Chondrocyte (in vitro differentiated cells): ENCODE results near the gene OTUD7B. TPM values are rescaled to one million over a fixed set of nuclear protein-coding genes. Genes with fewer than 3 reads are reported as not detected.

Experiments
- DNase-seq: peaks from one replicate; pipeline ENCODE4 v3.0.0; 2021; ENCODE audit warnings: mixed read lengths, low spot score
- H3K27ac Mint-ChIP-seq: one replicate; pipeline ENCODE4 v1.8.0; 2021; ENCODE audit warnings: mild to moderate bottlenecking, moderate library complexity, mixed read lengths; ENCODE audit not compliant: unreplicated experiment
- H3K27me3 Mint-ChIP-seq: 2 replicates; pipeline ENCODE4 v1.8.0; 2021; ENCODE audit warnings: low read depth, mixed read lengths
- H3K36me3 Mint-ChIP-seq: 2 replicates; pipeline ENCODE4 v1.8.0; 2021; ENCODE audit warnings: low read depth, mixed read lengths
- H3K4me1 Mint-ChIP-seq: 2 replicates; pipeline ENCODE4 v1.8.0; 2021; ENCODE audit warnings: low read depth, mild to moderate bottlenecking, mixed read lengths
- H3K4me3 Mint-ChIP-seq: one replicate; pipeline ENCODE4 v1.8.0; 2021; ENCODE audit warnings: mild to moderate bottlenecking, moderate library complexity, mixed read lengths; ENCODE audit not compliant: unreplicated experiment
- H3K9me3 Mint-ChIP-seq: 2 replicates; pipeline ENCODE4 v1.8.0; 2021; ENCODE audit warnings: low read depth, mixed read lengths
- CTCF ChIP-seq: fragments of 200-600 bp; sonication (generic); IDR thresholded peaks from 2 replicates; pipeline ENCODE4 v1.5.0; 2021; ENCODE audit warnings: antibody characterized with exemption, mild to moderate bottlenecking, moderate library complexity
- total RNA-seq: library from RNA; stranded (reverse); gene quantifications from 3 replicates; pipeline ENCODE4 v1.2.1, GENCODE V29; 2021

OTUD7B gene
- total RNA-seq, 1 donor from 2014 or later: 24.5 TPM

- H3K4me3 Mint-ChIP-seq: peak overlapping the region; percentile 81
- H3K27me3 Mint-ChIP-seq: no peaks in the 10 kb centered on the region
- no peaks in the 10 kb centered on the region for H3K9me3 Mint-ChIP-seq
- H3K36me3 Mint-ChIP-seq: peaks cover 12% of the 10 kb centered on the region
- H3K4me1 Mint-ChIP-seq: peaks cover 25% of the 10 kb centered on the region
- DNase-seq: no peak
- H3K27ac Mint-ChIP-seq: peak overlapping the region; percentile 28
- no peak for TF ChIP-seq CTCF
Measured at GRCh38 chr1:149916193-149916897, 94.2 kb downstream of the OTUD7B start.

- Mint-ChIP-seq H3K36me3 (peaks cover 17% of the 10 kb centered on the region), H3K9me3 (no peaks in the 10 kb centered on the region), H3K27ac (peak overlapping the region; percentile 28), H3K4me3 (peak overlapping the region; percentile 81), H3K4me1 (peaks cover 25% of the 10 kb centered on the region), H3K27me3 (no peaks in the 10 kb centered on the region)
- TF ChIP-seq CTCF: no peak
- no peak for DNase-seq
Measured at GRCh38 chr1:149915429-149916192, 94.9 kb downstream of the OTUD7B start.

GRCh38 chr1:149914545-149914944, 96.0 kb downstream of the OTUD7B start:
- Mint-ChIP-seq H3K9me3 (no peaks in the 10 kb centered on the region), H3K27me3 (no peaks in the 10 kb centered on the region), H3K36me3 (peaks cover 17% of the 10 kb centered on the region), H3K4me1 (peaks cover 25% of the 10 kb centered on the region), H3K4me3 (no peak overlapping the region), H3K27ac (no peak overlapping the region)
- no peak for DNase-seq
- TF ChIP-seq CTCF: no peak

- no peak for DNase-seq
- Mint-ChIP-seq H3K4me3 (no peak overlapping the region), H3K27me3 (no peaks in the 10 kb centered on the region), H3K27ac (no peak overlapping the region), H3K36me3 (peaks cover 20% of the 10 kb centered on the region), H3K4me1 (no peaks in the 10 kb centered on the region), H3K9me3 (no peaks in the 10 kb centered on the region)
- TF ChIP-seq CTCF: no peak
Measured at GRCh38 chr1:149906570-149907075, 103.9 kb downstream of the OTUD7B start.

- no peak overlapping the region for H3K4me3 Mint-ChIP-seq
- peaks cover 12% of the 10 kb centered on the region for H3K36me3 Mint-ChIP-seq
- H3K9me3 Mint-ChIP-seq: no peaks in the 10 kb centered on the region
- H3K27me3 Mint-ChIP-seq: no peaks in the 10 kb centered on the region
- peak; percentile 28 for DNase-seq
- H3K27ac Mint-ChIP-seq: no peak overlapping the region
- no peak for TF ChIP-seq CTCF
- H3K4me1 Mint-ChIP-seq: peaks cover 17% of the 10 kb centered on the region
Measured at GRCh38 chr1:149903836-149904491, 106.6 kb downstream of the OTUD7B start.
